WTC11 (cell line): ENCODE measurements around the gene ZSWIM6. TPM values are rescaled to one million over a fixed set of nuclear protein-coding genes. Genes with fewer than 3 reads are reported as not detected.

ENCODE experiments used
- ATAC-seq: fragments of 200-7000 bp; cut with Tn5 transposase; 2 replicates; pipeline ENCODE4 v1.10.0; 2021; ENCODE audit warnings: mild to moderate bottlenecking, moderate library complexity
- CTCF ChIA-PET: fragments of 300-600 bp; sonication (Branson Sonifier 250); formaldehyde crosslinking; loops from one replicate; lab custom pipeline; 2021; ENCODE audit warnings: antibody characterized with exemption; lab: Charles Lee
- POLR2A ChIA-PET: fragments of 350-600 bp; sonication (Branson Sonifier 250); formaldehyde crosslinking; loops from one replicate; lab custom pipeline; 2021; ENCODE audit warnings: antibody characterized with exemption; lab: Charles Lee
- DNase-seq: peaks from one replicate; pipeline ENCODE4 v3.0.0; 2021; ENCODE audit warnings: low spot score
- H3K27ac Mint-ChIP-seq: 2 replicates; pipeline ENCODE4 v1.8.0; 2021; ENCODE audit warnings: mixed read lengths
- H3K27me3 Mint-ChIP-seq: 2 replicates; pipeline ENCODE4 v1.8.0; 2021; ENCODE audit warnings: low read depth, mild to moderate bottlenecking, moderate library complexity, mixed read lengths
- H3K36me3 Mint-ChIP-seq: 2 replicates; pipeline ENCODE4 v1.8.0; 2021; ENCODE audit warnings: mixed read lengths
- H3K4me1 Mint-ChIP-seq: 2 replicates; pipeline ENCODE4 v1.8.0; 2022; ENCODE audit warnings: mixed read lengths
- H3K4me3 Mint-ChIP-seq: 2 replicates; pipeline ENCODE4 v1.8.0; 2021; ENCODE audit warnings: mild to moderate bottlenecking, moderate library complexity, mixed read lengths
- H3K9me3 Mint-ChIP-seq: 2 replicates; pipeline ENCODE4 v1.8.0; 2021; ENCODE audit warnings: mixed read lengths
- ATF3 ChIP-seq: sonication (generic); formaldehyde crosslinking; conservative IDR thresholded peaks from 2 replicates; pipeline ENCODE4 v1.8.1; 2022; ENCODE audit warnings: mild to moderate bottlenecking, missing genetic modification reagents
- CBFB ChIP-seq: sonication (generic); formaldehyde crosslinking; IDR thresholded peaks from 2 replicates; pipeline ENCODE4 v1.8.1; 2022; ENCODE audit warnings: mild to moderate bottlenecking, low read depth, missing genetic modification reagents
- CREB1 ChIP-seq: sonication (generic); formaldehyde crosslinking; IDR thresholded peaks from 2 replicates; pipeline ENCODE4 v1.8.0; 2023; ENCODE audit warnings: mild to moderate bottlenecking, missing genetic modification reagents
- CREM ChIP-seq: sonication (generic); formaldehyde crosslinking; IDR thresholded peaks from 2 replicates; pipeline ENCODE4 v1.8.1; 2022; ENCODE audit warnings: mild to moderate bottlenecking, missing genetic modification reagents, moderate library complexity
- EMX1 ChIP-seq: fragments of 250-450 bp; sonication (Bioruptor Pico); IDR thresholded peaks from 2 replicates; pipeline ENCODE4 v1.8.0; 2021; ENCODE audit warnings: mild to moderate bottlenecking
- GABPB1 ChIP-seq: sonication (generic); formaldehyde crosslinking; IDR thresholded peaks from 2 replicates; pipeline ENCODE4 v1.8.1; 2023; ENCODE audit warnings: mild to moderate bottlenecking, missing genetic modification reagents
- HMGA2 ChIP-seq: fragments of 250-450 bp; sonication (Bioruptor Pico); IDR thresholded peaks from 2 replicates; pipeline ENCODE4 v1.4.0; 2021; ENCODE audit warnings: mild to moderate bottlenecking, moderate library complexity
- HMGXB4 ChIP-seq: sonication (generic); formaldehyde crosslinking; IDR thresholded peaks from 2 replicates; pipeline ENCODE4 v1.8.1; 2023; ENCODE audit warnings: mild to moderate bottlenecking, moderate library complexity, missing genetic modification reagents
- NFATC4 ChIP-seq: fragments of 250-450 bp; sonication (Bioruptor Pico); IDR thresholded peaks from 2 replicates; pipeline ENCODE4 v1.9.0; 2021; ENCODE audit warnings: mild to moderate bottlenecking
- TCF7 ChIP-seq: sonication (generic); formaldehyde crosslinking; IDR thresholded peaks from 2 replicates; pipeline ENCODE4 v1.8.0; 2022; ENCODE audit warnings: mild to moderate bottlenecking, low read depth, missing genetic modification reagents, moderate library complexity
- TEAD4 ChIP-seq: sonication (generic); formaldehyde crosslinking; IDR thresholded peaks from 2 replicates; pipeline ENCODE4 v1.8.0; 2022; ENCODE audit warnings: mild to moderate bottlenecking, missing genetic modification reagents
- ZBTB43 ChIP-seq: sonication (generic); formaldehyde crosslinking; IDR thresholded peaks from 2 replicates; pipeline ENCODE4 v1.8.1; 2023; ENCODE audit warnings: mild to moderate bottlenecking, missing genetic modification reagents
- ZNF219 ChIP-seq: sonication (generic); formaldehyde crosslinking; IDR thresholded peaks from 2 replicates; pipeline ENCODE4 v1.8.0; 2023; ENCODE audit warnings: missing genetic modification reagents, mild to moderate bottlenecking, borderline replicate concordance
- ZNF263 ChIP-seq: sonication (generic); formaldehyde crosslinking; IDR thresholded peaks from 2 replicates; pipeline ENCODE4 v1.8.1; 2022; ENCODE audit warnings: low read depth, mild to moderate bottlenecking, moderate library complexity, missing genetic modification reagents
- ZNF396 ChIP-seq: fragments of 250-450 bp; sonication (Bioruptor Pico); IDR thresholded peaks from 2 replicates; pipeline ENCODE4 v1.8.0; 2021; ENCODE audit warnings: mild to moderate bottlenecking, moderate library complexity, borderline replicate concordance
- ZNF423 ChIP-seq: fragments of 250-450 bp; sonication (Bioruptor Pico); IDR thresholded peaks from 2 replicates; pipeline ENCODE4 v2.1.2; 2022; ENCODE audit warnings: mild to moderate bottlenecking, moderate library complexity
- ZNF532 ChIP-seq: fragments of 250-450 bp; sonication (Bioruptor Pico); IDR thresholded peaks from 2 replicates; pipeline ENCODE4 v1.9.0; 2021; ENCODE audit warnings: mild to moderate bottlenecking, borderline replicate concordance
- total RNA-seq: library from RNA; stranded (reverse); gene quantifications from 3 replicates; pipeline ENCODE4 v1.2.3, GENCODE V29; 2021
- TF ChIP-seq, protein P1 (sequence below): sonication (generic); formaldehyde crosslinking; IDR thresholded peaks from 2 replicates; pipeline ENCODE4 v1.8.0; 2022; ENCODE audit warnings: mild to moderate bottlenecking, missing genetic modification reagents
- TF ChIP-seq, protein P2 (sequence below): fragments of 250-450 bp; sonication (Bioruptor Pico); IDR thresholded peaks from 2 replicates; pipeline ENCODE4 v1.9.0; 2021; ENCODE audit warnings: mild to moderate bottlenecking
- TF ChIP-seq, protein P3 (sequence below): fragments of 200-600 bp; IDR thresholded peaks from 2 replicates; pipeline ENCODE4 v1.8.0; 2022; ENCODE audit warnings: antibody characterized with exemption

The ZSWIM6 gene
- total RNA-seq, 1 experiment from 2014 or later: 12.5 TPM

- H3K36me3 Mint-ChIP-seq: peaks cover 9% of the 10 kb centered on the region
- no peaks in the 10 kb centered on the region for H3K27me3 Mint-ChIP-seq
- H3K27ac Mint-ChIP-seq: peak overlapping the region; percentile 26; the same call in 1 of the 2 replicates
- H3K4me3 Mint-ChIP-seq: no peak overlapping the region
- peaks cover 18% of the 10 kb centered on the region for H3K4me1 Mint-ChIP-seq
- ChIA-PET CTCF (interaction anchor here (0.7 kb wide), 1 partner anchor 18 kb away, joined by 3 read pairs; no protein-coding TSS in a partner anchor), POLR2A (interaction anchor here (0.5 kb wide), 1 partner anchor 344 kb away, joined by 3 read pairs; no protein-coding TSS in a partner anchor)
- peaks cover 7% of the 10 kb centered on the region for H3K9me3 Mint-ChIP-seq
- ATAC-seq (no peak), DNase-seq (no peak)
- TF ChIP-seq CREM: no peak
- TF ChIP-seq EMX1 (CRISPR knock-in tag): no peak
- TF ChIP-seq TEAD4 (CRISPR knock-in tag): no peak
- TF ChIP-seq ATF3 (CRISPR knock-in tag): no peak
- TF ChIP-seq, protein P1, sequence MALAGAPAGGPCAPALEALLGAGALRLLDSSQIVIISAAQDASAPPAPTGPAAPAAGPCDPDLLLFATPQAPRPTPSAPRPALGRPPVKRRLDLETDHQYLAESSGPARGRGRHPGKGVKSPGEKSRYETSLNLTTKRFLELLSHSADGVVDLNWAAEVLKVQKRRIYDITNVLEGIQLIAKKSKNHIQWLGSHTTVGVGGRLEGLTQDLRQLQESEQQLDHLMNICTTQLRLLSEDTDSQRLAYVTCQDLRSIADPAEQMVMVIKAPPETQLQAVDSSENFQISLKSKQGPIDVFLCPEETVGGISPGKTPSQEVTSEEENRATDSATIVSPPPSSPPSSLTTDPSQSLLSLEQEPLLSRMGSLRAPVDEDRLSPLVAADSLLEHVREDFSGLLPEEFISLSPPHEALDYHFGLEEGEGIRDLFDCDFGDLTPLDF (CRISPR knock-in tag): no peak
- TF ChIP-seq ZBTB43 (CRISPR knock-in tag): no peak
- no peak for TF ChIP-seq CREB1 (CRISPR knock-in tag)
- no peak for TF ChIP-seq HMGA2
- TF ChIP-seq CBFB (CRISPR knock-in tag): no peak
- no peak for TF ChIP-seq HMGXB4 (CRISPR knock-in tag)
- no peak for TF ChIP-seq NFATC4 (CRISPR knock-in tag)
- no peak for TF ChIP-seq ZNF263 (CRISPR knock-in tag)
- TF ChIP-seq, protein P2, sequence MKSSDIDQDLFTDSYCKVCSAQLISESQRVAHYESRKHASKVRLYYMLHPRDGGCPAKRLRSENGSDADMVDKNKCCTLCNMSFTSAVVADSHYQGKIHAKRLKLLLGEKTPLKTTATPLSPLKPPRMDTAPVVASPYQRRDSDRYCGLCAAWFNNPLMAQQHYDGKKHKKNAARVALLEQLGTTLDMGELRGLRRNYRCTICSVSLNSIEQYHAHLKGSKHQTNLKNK (CRISPR knock-in tag): no peak
These were observed 12.3 kb downstream of the ZSWIM6 start for GRCh38 chr5:61344187-61344944.

- Mint-ChIP-seq H3K4me3 (no peak overlapping the region), H3K4me1 (peaks cover 28% of the 10 kb centered on the region), H3K27ac (no peak overlapping the region), H3K27me3 (no peaks in the 10 kb centered on the region)
- no peak for DNase-seq
- POLR2A ChIA-PET: no interaction called here
- TF ChIP-seq ZNF219 (CRISPR knock-in tag): no peak
- TF ChIP-seq, all 79 proteins: peak for 0
- CTCF ChIA-PET: interaction anchor here (0.6 to 2.0 kb wide), 3 partner anchors 11 to 295 kb away, joined by 3 to 7 read pairs (median 4); no protein-coding TSS in a partner anchor
- peaks cover 9% of the 10 kb centered on the region for H3K36me3 Mint-ChIP-seq
- no peak for ATAC-seq
- H3K9me3 Mint-ChIP-seq: peaks cover 7% of the 10 kb centered on the region
These were observed 14.5 kb downstream of the ZSWIM6 start for GRCh38 chr5:61346511-61346910.

- peaks cover 28% of the 10 kb centered on the region for H3K4me1 Mint-ChIP-seq
- POLR2A ChIA-PET: no interaction called here
- no peak for DNase-seq
- TF ChIP-seq ZNF423 (CRISPR knock-in tag): no peak
- TF ChIP-seq EMX1 (CRISPR knock-in tag): no peak
- TF ChIP-seq TEAD4 (CRISPR knock-in tag): no peak
- no peak for TF ChIP-seq ZNF532 (CRISPR knock-in tag)
- no peak for TF ChIP-seq TCF7 (CRISPR knock-in tag)
- TF ChIP-seq, protein P3, sequence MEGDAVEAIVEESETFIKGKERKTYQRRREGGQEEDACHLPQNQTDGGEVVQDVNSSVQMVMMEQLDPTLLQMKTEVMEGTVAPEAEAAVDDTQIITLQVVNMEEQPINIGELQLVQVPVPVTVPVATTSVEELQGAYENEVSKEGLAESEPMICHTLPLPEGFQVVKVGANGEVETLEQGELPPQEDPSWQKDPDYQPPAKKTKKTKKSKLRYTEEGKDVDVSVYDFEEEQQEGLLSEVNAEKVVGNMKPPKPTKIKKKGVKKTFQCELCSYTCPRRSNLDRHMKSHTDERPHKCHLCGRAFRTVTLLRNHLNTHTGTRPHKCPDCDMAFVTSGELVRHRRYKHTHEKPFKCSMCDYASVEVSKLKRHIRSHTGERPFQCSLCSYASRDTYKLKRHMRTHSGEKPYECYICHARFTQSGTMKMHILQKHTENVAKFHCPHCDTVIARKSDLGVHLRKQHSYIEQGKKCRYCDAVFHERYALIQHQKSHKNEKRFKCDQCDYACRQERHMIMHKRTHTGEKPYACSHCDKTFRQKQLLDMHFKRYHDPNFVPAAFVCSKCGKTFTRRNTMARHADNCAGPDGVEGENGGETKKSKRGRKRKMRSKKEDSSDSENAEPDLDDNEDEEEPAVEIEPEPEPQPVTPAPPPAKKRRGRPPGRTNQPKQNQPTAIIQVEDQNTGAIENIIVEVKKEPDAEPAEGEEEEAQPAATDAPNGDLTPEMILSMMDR: no peak
- no peak for TF ChIP-seq ZNF396
- TF ChIP-seq GABPB1 (CRISPR knock-in tag): no peak
These were observed 15.0 kb downstream of the ZSWIM6 start for GRCh38 chr5:61347080-61347479.

More at GRCh38 chr5:61347080-61347479, 15.0 kb downstream of the ZSWIM6 start:
- CTCF ChIA-PET: interaction anchor here (0.6 to 2.0 kb wide), 3 partner anchors 10 to 295 kb away, joined by 3 to 7 read pairs (median 4); no protein-coding TSS in a partner anchor
- Mint-ChIP-seq H3K27ac (no peak overlapping the region), H3K36me3 (peaks cover 9% of the 10 kb centered on the region), H3K27me3 (no peaks in the 10 kb centered on the region), H3K4me3 (no peak overlapping the region), H3K9me3 (peaks cover 7% of the 10 kb centered on the region)
- no peak for ATAC-seq
